ENCODE results near the gene ERP29. TPM values are rescaled to one million over a fixed set of nuclear protein-coding genes. Genes with fewer than 3 reads are reported as not detected.

Gene ERP29
- total and polyA plus RNA-seq, 2 of the 13 experiments (the other 11 are each of a cell fraction or from before 2014, with no cell fraction given) = 111 to 147 TPM

- TF ChIP-seq ZBTB20 (CRISPR knock-in tag; IDR thresholded peaks at IDR 0.05; ENCODE audit: borderline replicate concordance, low read depth) (no peak), NR2F6 (IDR thresholded peaks at IDR 0.05) (no peak), NR2F6 (CRISPR knock-in tag; IDR thresholded peaks at IDR 0.05) (peak; percentile 52; the same call in 1 of the 2 replicates), TMF1 (CRISPR knock-in tag; IDR thresholded peaks at IDR 0.05; ENCODE audit: low read depth) (peak; percentile 93), MTF1 (CRISPR knock-in tag; IDR thresholded peaks at IDR 0.05) (no peak), NCOA1 (CRISPR knock-in tag; IDR thresholded peaks at IDR 0.05) (peak; percentile 42; the same call in 1 of the 2 replicates), CCAR2 (optimal IDR thresholded peaks at IDR 0.05; ENCODE audit: low read depth, low read length) (no peak), SETDB1 (CRISPR knock-in tag; IDR thresholded peaks at IDR 0.05; ENCODE audit: borderline replicate concordance) (no peak; the same call in 1 of the 2 replicates), ZNF740 (CRISPR knock-in tag; IDR thresholded peaks at IDR 0.05) (no peak), ZNF18 (CRISPR knock-in tag; IDR thresholded peaks at IDR 0.05; ENCODE audit: insufficient replicate concordance) (no peak), ZNF878 (CRISPR knock-in tag; IDR thresholded peaks at IDR 0.05) (0 out of 2 replicates have a peak, but pooled peaks have one; percentile 47), TSC22D2 (CRISPR knock-in tag; IDR thresholded peaks at IDR 0.05; ENCODE audit: borderline replicate concordance) (no peak), ASH2L (IDR thresholded peaks at IDR 0.05; ENCODE audit: insufficient read length, low read depth, low read length) (peak; percentile 64), FOXM1 (CRISPR knock-in tag; IDR thresholded peaks at IDR 0.05) (no peak), MIXL1 (CRISPR knock-in tag; IDR thresholded peaks at IDR 0.05) (no peak), ZNF772 (CRISPR knock-in tag; IDR thresholded peaks at IDR 0.05) (no peak; the same call in 1 of the 2 replicates), ZNF839 (CRISPR knock-in tag; IDR thresholded peaks at IDR 0.05; ENCODE audit: borderline replicate concordance) (no peak), HES4 (CRISPR knock-in tag; IDR thresholded peaks at IDR 0.05; ENCODE audit: borderline replicate concordance) (no peak), ZBTB34 (CRISPR knock-in tag; IDR thresholded peaks at IDR 0.05) (no peak; the same call in 1 of the 2 replicates), YEATS2 (CRISPR knock-in tag; IDR thresholded peaks at IDR 0.05; ENCODE audit: borderline replicate concordance) (no peak), PHF21A (CRISPR knock-in tag; IDR thresholded peaks at IDR 0.05) (peak; percentile 24; the same call in 1 of the 2 replicates), PTBP1 (IDR thresholded peaks at IDR 0.05; ENCODE audit: low read depth, low read length, poor library complexity, severe bottlenecking) (no peak), RBM22 (optimal IDR thresholded peaks at IDR 0.05; ENCODE audit: low read length) (no peak), ZNF280B (CRISPR knock-in tag; IDR thresholded peaks at IDR 0.05; ENCODE audit: borderline replicate concordance) (no peak), CC2D1A (CRISPR knock-in tag; IDR thresholded peaks at IDR 0.05) (no peak)
Observed at GRCh38 chr12:112013601-112014402, 576 bp downstream of the ERP29 start (continued).
